HEK293T (cell line): Measurements from ENCODE around the gene SLC6A2.

ENCODE experiments used
- CTCF ChIA-PET: fragments of 350-600 bp; formaldehyde crosslinking; extraction: SDS; loops from one replicate; lab custom pipeline; 2021; ENCODE audit warnings: antibody characterized with exemption, inconsistent platforms; lab: Yijun Ruan, JAX
- POLR2A ChIA-PET: fragments of 350-600 bp; formaldehyde crosslinking; extraction: SDS; loops from one replicate; lab custom pipeline; 2020; ENCODE audit warnings: antibody characterized with exemption, inconsistent platforms; lab: Yijun Ruan, JAX
- DNase-seq: peaks from one replicate; pipeline ENCODE4 v3.0.0; 2012; ENCODE audit warnings: mixed read lengths; ENCODE audit errors: extremely low spot score
- ARNT ChIP-seq: fragments of 450-650 bp; IDR thresholded peaks from 2 replicates; pipeline ENCODE4 v1.6.1; 2017; ENCODE audit warnings: mild to moderate bottlenecking
- BHLHE40 ChIP-seq: fragments of 450-650 bp; IDR thresholded peaks from 2 replicates; pipeline ENCODE4 v1.6.1; 2016; ENCODE audit warnings: mild to moderate bottlenecking, moderate library complexity, borderline replicate concordance
- CTBP1 ChIP-seq: fragments of 450-650 bp; IDR thresholded peaks from 2 replicates; pipeline ENCODE4 v1.6.1; 2016; ENCODE audit warnings: borderline replicate concordance
- ELF4 ChIP-seq: fragments of 450-650 bp; IDR thresholded peaks from 2 replicates; pipeline ENCODE4 v1.6.1; 2017; ENCODE audit warnings: antibody characterized with exemption
- FOXA1 ChIP-seq: fragments of 450-650 bp; IDR thresholded peaks from 2 replicates; pipeline ENCODE4 v1.6.1; 2016; ENCODE audit warnings: mild to moderate bottlenecking
- FOXK2 ChIP-seq: fragments of 450-650 bp; IDR thresholded peaks from 2 replicates; pipeline ENCODE4 v1.6.1; 2016; ENCODE audit warnings: mild to moderate bottlenecking
- FOXM1 ChIP-seq: fragments of 450-650 bp; IDR thresholded peaks from 2 replicates; pipeline ENCODE4 v1.6.1; 2017; ENCODE audit warnings: mild to moderate bottlenecking, borderline replicate concordance
- HDGF ChIP-seq: fragments of 450-650 bp; IDR thresholded peaks from 2 replicates; pipeline ENCODE4 v1.6.1; 2017; ENCODE audit warnings: antibody characterized with exemption, borderline replicate concordance
- L3MBTL2 ChIP-seq: fragments of 450-650 bp; conservative IDR thresholded peaks from 2 replicates; pipeline ENCODE4 v1.6.1; 2016; ENCODE audit warnings: mild to moderate bottlenecking
- LEF1 ChIP-seq: fragments of 450-650 bp; IDR thresholded peaks from 2 replicates; pipeline ENCODE4 v1.6.1; 2017; ENCODE audit warnings: mild to moderate bottlenecking, borderline replicate concordance
- NFRKB ChIP-seq: fragments of 450-650 bp; IDR thresholded peaks from 2 replicates; pipeline ENCODE4 v1.6.1; 2016; ENCODE audit warnings: mild to moderate bottlenecking, moderate library complexity
- PKNOX1 ChIP-seq: fragments of 450-650 bp; IDR thresholded peaks from 2 replicates; pipeline ENCODE4 v1.6.1; 2016
- SP1 ChIP-seq: fragments of 450-650 bp; IDR thresholded peaks from 2 replicates; pipeline ENCODE4 v1.6.1; 2017
- SUZ12 ChIP-seq: fragments of 450-650 bp; IDR thresholded peaks from 2 replicates; pipeline ENCODE4 v1.6.1; 2016; ENCODE audit warnings: mild to moderate bottlenecking
- TARDBP ChIP-seq: fragments of 450-650 bp; IDR thresholded peaks from 2 replicates; pipeline ENCODE4 v1.6.1; 2016
- ZNF384 ChIP-seq: fragments of 450-650 bp; IDR thresholded peaks from 2 replicates; pipeline ENCODE4 v1.6.1; 2016

The SLC6A2 gene

GRCh38 chr16:55663765-55664677 is 8.2 kb downstream of the SLC6A2 start:
- no peak for DNase-seq
- ChIA-PET CTCF (interaction anchor here (0.6 kb wide), 1 partner anchor 234 kb away, joined by 3 read pairs; no protein-coding TSS in a partner anchor), POLR2A (no interaction called here)
- TF ChIP-seq TARDBP = no peak
- no peak for TF ChIP-seq FOXK2
- no peak for TF ChIP-seq PKNOX1
- TF ChIP-seq CTBP1 = no peak
- TF ChIP-seq FOXM1 = no peak
- TF ChIP-seq ZNF384 = no peak
- TF ChIP-seq NFRKB = no peak
- no peak for TF ChIP-seq ARNT

GRCh38 chr16:55664786-55665407 is 9.1 kb downstream of the SLC6A2 start:
- CTCF ChIA-PET = interaction anchor here (0.6 kb wide), 1 partner anchor 235 kb away, joined by 3 read pairs; no protein-coding TSS in a partner anchor
- no peak for TF ChIP-seq ELF4
- no peak for TF ChIP-seq FOXM1
- no peak for TF ChIP-seq ARNT
- TF ChIP-seq LEF1 = no peak
- no peak for TF ChIP-seq BHLHE40
- TF ChIP-seq CTBP1 = no peak
- TF ChIP-seq SUZ12 = no peak
- no peak for TF ChIP-seq ZNF384
- TF ChIP-seq L3MBTL2 = no peak
- no peak for TF ChIP-seq PKNOX1
- no peak for TF ChIP-seq NFRKB
- no peak for TF ChIP-seq HDGF
- TF ChIP-seq FOXK2 = no peak
- no peak for TF ChIP-seq FOXA1
- DNase-seq = no peak
- POLR2A ChIA-PET = no interaction called here

- DNase-seq = no peak
- ChIA-PET POLR2A (no interaction called here), CTCF (no interaction called here)
- TF ChIP-seq ARNT (no peak), SUZ12 (no peak), LEF1 (no peak), ELF4 (no peak), FOXK2 (no peak), TARDBP (no peak), FOXA1 (no peak), CTBP1 (no peak), HDGF (no peak), SP1 (no peak), BHLHE40 (no peak), L3MBTL2 (no peak), FOXM1 (no peak), ZNF384 (no peak), PKNOX1 (no peak)
Measured at GRCh38 chr16:55665511-55665910, 9.7 kb downstream of the SLC6A2 start.

GRCh38 chr16:55666012-55666411 is 10.2 kb downstream of the SLC6A2 start:
- ChIA-PET CTCF (no interaction called here), POLR2A (no interaction called here)
- DNase-seq = no peak
- TF ChIP-seq CTBP1 (no peak), LEF1 (no peak), TARDBP (no peak)

- CTCF ChIA-PET = no interaction called here
- POLR2A ChIA-PET = no interaction called here
- TF ChIP-seq CTBP1 (no peak), L3MBTL2 (no peak), FOXK2 (no peak)
- DNase-seq = no peak
Measured at GRCh38 chr16:55667753-55668152, 12.0 kb downstream of the SLC6A2 start.

- DNase-seq = no peak
- POLR2A ChIA-PET = no interaction called here
- TF ChIP-seq SUZ12 (no peak), ELF4 (no peak), FOXK2 (no peak), CTBP1 (no peak), FOXA1 (no peak), FOXM1 (no peak), TARDBP (no peak), ZNF384 (no peak), HDGF (no peak), L3MBTL2 (no peak), BHLHE40 (no peak), NFRKB (no peak), ARNT (no peak), SP1 (no peak), PKNOX1 (no peak), LEF1 (no peak)
- CTCF ChIA-PET = no interaction called here
Measured at GRCh38 chr16:55668340-55669281, 12.8 kb downstream of the SLC6A2 start.
